ENCODE results near the gene PAK5. TPM values are rescaled to one million over a fixed set of nuclear protein-coding genes. Genes with fewer than 3 reads are reported as not detected.
A peak's percentile ranks its signal among the peaks of the same experiment; 100 is the strongest.

PAK5 gene
- polyA plus RNA-seq, 1 donor (not counting 4 experiments of a cell fraction or from before 2014, with no cell fraction given): not detected

DNA sequence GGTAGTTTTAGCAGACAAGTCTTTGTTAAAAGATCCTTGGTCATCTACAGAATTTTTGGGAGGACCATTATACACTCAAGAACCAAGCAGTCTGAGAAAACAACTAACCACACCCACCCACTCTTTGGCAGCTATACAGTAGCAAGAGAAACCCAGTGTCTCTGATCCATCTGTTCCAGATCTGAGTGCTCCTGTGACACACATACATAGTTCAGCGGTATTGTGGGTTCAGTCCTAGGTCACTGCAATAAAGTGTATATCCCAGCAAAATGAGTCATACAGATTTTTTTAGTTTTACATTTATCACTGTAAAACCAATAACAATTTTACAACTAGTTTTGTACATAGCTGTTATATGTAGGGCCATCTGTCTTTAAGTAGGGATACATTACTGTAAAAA, 47.4 kb upstream of the PAK5 start:
- Histone ChIP-seq H3K4me1 (ENCODE audit: control insufficient read depth, extremely low read depth, insufficient read depth, low read length) (no peaks in the 10 kb centered on the region), H3K27ac (ENCODE audit: control insufficient read depth, insufficient read depth, low read length) (no peak overlapping the region), H4K20me1 (ENCODE audit: control insufficient read depth, extremely low read depth, insufficient read depth, low read length) (no peaks in the 10 kb centered on the region), H2AFZ (ENCODE audit: control insufficient read depth, low read length) (no peak overlapping the region), H3K4me2 (ENCODE audit: control insufficient read depth, extremely low read depth, insufficient read depth, low read depth, low read length) (no peak overlapping the region), H3K36me3 (ENCODE audit: control insufficient read depth in 2 of 2, extremely low read depth in 1 of 2, insufficient read depth in 2 of 2, low read length in 2 of 2) (no peaks in the 10 kb centered on the region), H3K27me3 (ENCODE audit: control insufficient read depth, extremely low read depth, insufficient read depth, low read length) (no peaks in the 10 kb centered on the region), H3K9ac (ENCODE audit: control insufficient read depth, extremely low read depth, insufficient read depth, low read length) (no peak overlapping the region), H3K9me3 (ENCODE audit: control insufficient read depth, low read depth, low read length) (no peaks in the 10 kb centered on the region), H3K79me2 (ENCODE audit: control insufficient read depth, insufficient read depth, low read length) (no peaks in the 10 kb centered on the region), H3K4me3 (ENCODE audit: control insufficient read depth in 2 of 3, extremely low read depth in 1 of 3, insufficient read depth in 2 of 3, low read depth in 1 of 3, low read length in 3 of 3) (no peak overlapping the region), H3K9me1 (ENCODE audit: control insufficient read depth, extremely low read depth, insufficient read depth, low read length) (no peaks in the 10 kb centered on the region)
- TF ChIP-seq, protein P1, sequence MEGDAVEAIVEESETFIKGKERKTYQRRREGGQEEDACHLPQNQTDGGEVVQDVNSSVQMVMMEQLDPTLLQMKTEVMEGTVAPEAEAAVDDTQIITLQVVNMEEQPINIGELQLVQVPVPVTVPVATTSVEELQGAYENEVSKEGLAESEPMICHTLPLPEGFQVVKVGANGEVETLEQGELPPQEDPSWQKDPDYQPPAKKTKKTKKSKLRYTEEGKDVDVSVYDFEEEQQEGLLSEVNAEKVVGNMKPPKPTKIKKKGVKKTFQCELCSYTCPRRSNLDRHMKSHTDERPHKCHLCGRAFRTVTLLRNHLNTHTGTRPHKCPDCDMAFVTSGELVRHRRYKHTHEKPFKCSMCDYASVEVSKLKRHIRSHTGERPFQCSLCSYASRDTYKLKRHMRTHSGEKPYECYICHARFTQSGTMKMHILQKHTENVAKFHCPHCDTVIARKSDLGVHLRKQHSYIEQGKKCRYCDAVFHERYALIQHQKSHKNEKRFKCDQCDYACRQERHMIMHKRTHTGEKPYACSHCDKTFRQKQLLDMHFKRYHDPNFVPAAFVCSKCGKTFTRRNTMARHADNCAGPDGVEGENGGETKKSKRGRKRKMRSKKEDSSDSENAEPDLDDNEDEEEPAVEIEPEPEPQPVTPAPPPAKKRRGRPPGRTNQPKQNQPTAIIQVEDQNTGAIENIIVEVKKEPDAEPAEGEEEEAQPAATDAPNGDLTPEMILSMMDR (optimal IDR thresholded peaks at IDR 0.05 in 1 of 3, IDR thresholded peaks at IDR 0.05 in 1 of 3, conservative IDR thresholded peaks at IDR 0.05 in 1 of 3; ENCODE audit: extremely low read depth in 1 of 3, insufficient read depth in 2 of 3, low read length in 3 of 3): no peak
- TF ChIP-seq EZH2 (IDR thresholded peaks at IDR 0.05; ENCODE audit: low read length): no peak
- FAIRE-seq (no peak), DNase-seq (ENCODE audit: low read depth, low spot score) (no peak)
- dilution Hi-C loops (cut with MboI; ENCODE audit: extremely low pct_ligation_motif_present, low sequenced_read_pairs): no loop called here

DNA sequence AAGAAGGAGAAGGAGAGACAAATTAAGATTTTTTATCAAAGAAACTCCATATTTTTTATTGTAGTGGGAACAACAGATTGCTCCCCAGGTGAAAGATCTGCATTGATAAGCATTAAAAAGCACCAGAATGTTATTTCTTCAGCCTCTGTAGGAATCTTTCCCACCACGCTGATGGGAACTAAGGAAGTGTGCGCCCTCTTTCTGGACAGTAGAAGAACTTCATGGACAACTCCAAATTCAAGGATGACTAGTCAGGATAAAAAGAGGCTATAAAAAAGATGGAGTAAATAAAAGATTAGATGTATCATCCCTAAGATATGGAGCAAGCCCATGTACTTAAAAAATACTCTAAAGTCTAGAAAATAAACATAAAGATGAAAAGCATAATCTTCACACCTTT, 45.8 kb upstream of the PAK5 start:
- dilution Hi-C loops (cut with MboI; ENCODE audit: extremely low pct_ligation_motif_present, low sequenced_read_pairs): no loop called here
- H3K27ac ChIP-seq (ENCODE audit: control insufficient read depth, insufficient read depth, low read length): no peak overlapping the region
- H3K9me3 ChIP-seq (ENCODE audit: control insufficient read depth, low read depth, low read length): no peaks in the 10 kb centered on the region
- H2AFZ ChIP-seq (ENCODE audit: control insufficient read depth, low read length): no peak overlapping the region
- FAIRE-seq (no peak), DNase-seq (ENCODE audit: low read depth, low spot score) (no peak)
- no peaks in the 10 kb centered on the region for H3K9me1 ChIP-seq (ENCODE audit: control insufficient read depth, extremely low read depth, insufficient read depth, low read length)
- H3K27me3 ChIP-seq (ENCODE audit: control insufficient read depth, extremely low read depth, insufficient read depth, low read length): no peaks in the 10 kb centered on the region
- H3K4me3 ChIP-seq (ENCODE audit: control insufficient read depth in 2 of 3, extremely low read depth in 1 of 3, insufficient read depth in 2 of 3, low read depth in 1 of 3, low read length in 3 of 3): no peak overlapping the region
- no peaks in the 10 kb centered on the region for H3K4me1 ChIP-seq (ENCODE audit: control insufficient read depth, extremely low read depth, insufficient read depth, low read length)
- H3K79me2 ChIP-seq (ENCODE audit: control insufficient read depth, insufficient read depth, low read length): no peaks in the 10 kb centered on the region
- H3K36me3 ChIP-seq (ENCODE audit: control insufficient read depth in 2 of 2, extremely low read depth in 1 of 2, insufficient read depth in 2 of 2, low read length in 2 of 2): no peaks in the 10 kb centered on the region
- no peak overlapping the region for H3K9ac ChIP-seq (ENCODE audit: control insufficient read depth, extremely low read depth, insufficient read depth, low read length)
- H3K4me2 ChIP-seq (ENCODE audit: control insufficient read depth, extremely low read depth, insufficient read depth, low read depth, low read length): no peak overlapping the region
- no peaks in the 10 kb centered on the region for H4K20me1 ChIP-seq (ENCODE audit: control insufficient read depth, extremely low read depth, insufficient read depth, low read length)
- TF ChIP-seq, protein P1 (optimal IDR thresholded peaks at IDR 0.05 in 1 of 3, IDR thresholded peaks at IDR 0.05 in 1 of 3, conservative IDR thresholded peaks at IDR 0.05 in 1 of 3; ENCODE audit: extremely low read depth in 1 of 3, insufficient read depth in 2 of 3, low read length in 3 of 3): peak in 1 of 3 experiments; percentile 3
- no peak for TF ChIP-seq EZH2 (IDR thresholded peaks at IDR 0.05; ENCODE audit: low read length)
